Thoracic aorta (tissue), 2 donors: Measurements from ENCODE around the gene SLC35B2. TPM values are rescaled to one million over a fixed set of nuclear protein-coding genes. Genes with fewer than 3 reads are reported as not detected.

Experiments used
- ATAC-seq: fragments of 150-250 bp; one replicate; pipeline ENCODE4 v1.8.0; 2017; ENCODE audit warnings: low read depth; ENCODE audit not compliant: insufficient number of reproducible peaks, low FRiP score
- DNase-seq: peaks from one replicate; pipeline ENCODE4 v3.0.0-alpha.2; 2020; ENCODE audit warnings: low spot score
- H3K27ac ChIP-seq, 2 donors: fragments of 200-600 bp; sonication (generic); 1 replicate in 1 of 2; 2 replicates in 1 of 2; pipeline ENCODE4 v1.5.1; 2016; ENCODE audit warnings: mild to moderate bottlenecking in 2 of 2, moderate library complexity in 2 of 2
- H3K27me3 ChIP-seq: fragments of 200-600 bp; sonication (generic); replicated peaks from 2 replicates; pipeline ENCODE4 v1.6.0; 2016; ENCODE audit warnings: mild to moderate bottlenecking; ENCODE audit not compliant: insufficient read depth
- H3K36me3 ChIP-seq: fragments of 200-600 bp; sonication (generic); one replicate; pipeline ENCODE4 v1.5.1; 2016
- H3K4me1 ChIP-seq, 2 donors: fragments of 200-600 bp; sonication (generic); 1 replicate in 1 of 2; 2 replicates in 1 of 2; pipeline versions ENCODE4 v1.5.1 to v1.6.0; 2016; ENCODE audit warnings: low read depth in 2 of 2, mild to moderate bottlenecking in 1 of 2; ENCODE audit not compliant: control insufficient read depth in 1 of 2
- H3K4me3 ChIP-seq: fragments of 200-600 bp; sonication (generic); 2 replicates; pipeline ENCODE4 v1.5.1; 2016; ENCODE audit warnings: mild to moderate bottlenecking
- H3K9me3 ChIP-seq: fragments of 200-600 bp; sonication (generic); 2 replicates; pipeline ENCODE4 v1.5.1; 2016
- total RNA-seq, 2 donors: library from RNA; depleted of rRNA; stranded (reverse); fragments of >200 nt; gene quantifications; one replicate each; pipeline versions ENCODE4 v1.1.0 to v1.2.3, GENCODE V29; 2016
- TF ChIP-seq, protein P1 (sequence below): fragments of 200-600 bp; sonication (generic); IDR thresholded peaks from one replicate; pipeline ENCODE4 v1.5.1; 2019; ENCODE audit warnings: antibody characterized with exemption

The SLC35B2 gene
- total RNA-seq, 2 donors from 2014 or later, result 19.9 to 33.3 TPM

GRCh38 chr6:44285552-44286284, 28.4 kb upstream of the SLC35B2 start:
- DNase-seq (no peak), ATAC-seq (no peak)
- Histone ChIP-seq H3K27ac (no peak overlapping the region), H3K9me3 (no peaks in the 10 kb centered on the region), H3K4me1 (peaks cover 3 to 8% of the 10 kb centered on the region in 2 donors), H3K4me3 (no peak overlapping the region), H3K36me3 (no peaks in the 10 kb centered on the region), H3K27me3 (no peaks in the 10 kb centered on the region)
- TF ChIP-seq, protein P1, sequence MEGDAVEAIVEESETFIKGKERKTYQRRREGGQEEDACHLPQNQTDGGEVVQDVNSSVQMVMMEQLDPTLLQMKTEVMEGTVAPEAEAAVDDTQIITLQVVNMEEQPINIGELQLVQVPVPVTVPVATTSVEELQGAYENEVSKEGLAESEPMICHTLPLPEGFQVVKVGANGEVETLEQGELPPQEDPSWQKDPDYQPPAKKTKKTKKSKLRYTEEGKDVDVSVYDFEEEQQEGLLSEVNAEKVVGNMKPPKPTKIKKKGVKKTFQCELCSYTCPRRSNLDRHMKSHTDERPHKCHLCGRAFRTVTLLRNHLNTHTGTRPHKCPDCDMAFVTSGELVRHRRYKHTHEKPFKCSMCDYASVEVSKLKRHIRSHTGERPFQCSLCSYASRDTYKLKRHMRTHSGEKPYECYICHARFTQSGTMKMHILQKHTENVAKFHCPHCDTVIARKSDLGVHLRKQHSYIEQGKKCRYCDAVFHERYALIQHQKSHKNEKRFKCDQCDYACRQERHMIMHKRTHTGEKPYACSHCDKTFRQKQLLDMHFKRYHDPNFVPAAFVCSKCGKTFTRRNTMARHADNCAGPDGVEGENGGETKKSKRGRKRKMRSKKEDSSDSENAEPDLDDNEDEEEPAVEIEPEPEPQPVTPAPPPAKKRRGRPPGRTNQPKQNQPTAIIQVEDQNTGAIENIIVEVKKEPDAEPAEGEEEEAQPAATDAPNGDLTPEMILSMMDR, result no peak

DNA sequence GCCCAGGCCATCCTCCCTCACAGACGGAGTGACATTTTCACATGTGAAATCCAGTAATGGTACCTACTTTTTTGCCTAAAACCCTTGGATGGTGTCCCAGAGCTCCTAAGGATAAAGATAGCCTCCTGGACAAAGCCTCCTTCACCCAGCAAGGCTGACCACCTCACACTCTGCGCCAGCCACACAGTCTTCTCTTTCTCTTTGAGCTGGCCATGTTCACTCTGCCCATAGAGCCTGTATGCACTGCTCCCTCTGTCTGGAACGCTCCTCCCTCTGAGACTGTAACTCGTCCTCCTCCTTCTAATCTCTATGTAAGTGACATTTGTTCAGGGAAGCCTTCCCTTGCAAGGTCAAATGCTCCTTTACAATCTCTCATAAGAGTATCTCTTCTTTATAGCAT, 27.5 kb upstream of the SLC35B2 start:
- no peaks in the 10 kb centered on the region for H3K27me3 ChIP-seq

GRCh38 chr6:44284121-44284520, 26.8 kb upstream of the SLC35B2 start:
- no peak overlapping the region for H3K4me3 ChIP-seq
- DNase-seq, result no peak
- no peaks in the 10 kb centered on the region for H3K36me3 ChIP-seq
- no peaks in the 10 kb centered on the region for H3K9me3 ChIP-seq
- H3K27ac ChIP-seq, result no peak overlapping the region
- H3K27me3 ChIP-seq, result no peaks in the 10 kb centered on the region
- TF ChIP-seq, protein P1, result no peak
- no peak for ATAC-seq
- peaks cover 0 to 3% of the 10 kb centered on the region in 2 donors for H3K4me1 ChIP-seq

More for the DNA sequence above, 27.5 kb upstream of the SLC35B2 start:
- no peak for ATAC-seq
- TF ChIP-seq, protein P1, result no peak
- Histone ChIP-seq H3K9me3 (no peaks in the 10 kb centered on the region), H3K36me3 (no peaks in the 10 kb centered on the region), H3K4me1 (peaks cover 3 to 5% of the 10 kb centered on the region in 2 donors), H3K27ac (no peak overlapping the region), H3K4me3 (no peak overlapping the region)
- DNase-seq, result no peak

- TF ChIP-seq, protein P1, result no peak
- no peaks in the 10 kb centered on the region for H3K36me3 ChIP-seq
- no peaks in the 10 kb centered on the region for H3K27me3 ChIP-seq
- H3K4me1 ChIP-seq, result peaks cover 0 to 11% of the 10 kb centered on the region in 2 donors
- no peak overlapping the region for H3K27ac ChIP-seq
- ATAC-seq (no peak), DNase-seq (no peak)
- H3K9me3 ChIP-seq, result no peaks in the 10 kb centered on the region
- H3K4me3 ChIP-seq, result no peak overlapping the region
Measured at GRCh38 chr6:44278774-44279697, 21.7 kb upstream of the SLC35B2 start.

DNA sequence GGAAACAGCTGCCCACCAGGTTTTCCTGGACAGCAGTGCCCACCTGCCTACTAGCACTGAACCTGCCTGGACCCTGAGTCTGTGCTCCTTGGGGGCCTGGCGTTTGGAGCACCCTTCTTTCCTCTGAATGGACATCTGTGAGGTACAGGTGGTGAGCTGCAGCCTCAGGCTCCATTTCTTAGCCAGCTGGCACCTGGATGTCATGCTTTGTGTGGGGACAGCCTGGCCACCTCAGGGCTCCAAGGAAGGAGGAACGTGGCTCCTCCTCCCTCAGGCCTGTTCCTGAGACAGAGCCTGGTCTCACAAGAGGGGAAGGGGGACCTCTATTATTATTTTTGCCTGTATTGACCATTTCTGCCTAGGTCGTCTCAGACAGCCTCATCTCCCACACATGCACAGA, 21.0 kb upstream of the SLC35B2 start:
- TF ChIP-seq, protein P1, result no peak
- Histone ChIP-seq H3K9me3 (no peaks in the 10 kb centered on the region), H3K36me3 (no peaks in the 10 kb centered on the region), H3K4me1 (peaks cover 0 to 11% of the 10 kb centered on the region in 2 donors), H3K4me3 (no peak overlapping the region), H3K27ac (no peak overlapping the region), H3K27me3 (no peaks in the 10 kb centered on the region)
- DNase-seq (no peak), ATAC-seq (no peak)
